Left ventricle myocardium inferior (tissue), 1 donor: ENCODE results near the gene CTXND1. TPM values are rescaled to one million over a fixed set of nuclear protein-coding genes. Genes with fewer than 3 reads are reported as not detected.

Source experiments
- DNase-seq: peaks from one replicate; pipeline ENCODE4 v3.0.0-alpha.2; 2020
- H3K27ac ChIP-seq: fragments of 200-600 bp; replicated peaks from 2 replicates; pipeline ENCODE4 v1.8.0; 2021
- H3K27me3 ChIP-seq: fragments of 200-600 bp; 2 replicates; pipeline ENCODE4 v1.8.0; 2021; ENCODE audit warnings: low read depth
- H3K36me3 ChIP-seq: fragments of 200-600 bp; 2 replicates; pipeline ENCODE4 v1.8.0; 2021
- H3K4me1 ChIP-seq: fragments of 200-600 bp; 2 replicates; pipeline ENCODE4 v1.8.0; 2021
- H3K4me3 ChIP-seq: fragments of 200-600 bp; 2 replicates; pipeline ENCODE4 v1.8.0; 2021; ENCODE audit warnings: mild to moderate bottlenecking, moderate library complexity
- H3K9me3 ChIP-seq: fragments of 200-600 bp; replicated peaks from 2 replicates; pipeline ENCODE4 v1.8.0; 2021
- intact Hi-C: fragments of 100-400 bp; cut with micrococcal nuclease; formaldehyde crosslinking; loops from one replicate; pipeline ENCODE4 v1.11.0; 2022
- total RNA-seq: library from RNA; stranded (reverse); fragmentation: NEBNext Ultra II Directional; extraction: Animal tissue kit (Norgen Biotek cat#: 25700); gene quantifications from one replicate; pipeline ENCODE4 v1.2.1, GENCODE V29; 2021
- TF ChIP-seq, protein P1 (sequence below): fragments of 200-600 bp; IDR thresholded peaks from 2 replicates; pipeline ENCODE4 v1.8.0; 2021; ENCODE audit warnings: antibody characterized with exemption, mild to moderate bottlenecking, borderline replicate concordance
- donor health status: DM: no; HTN: yes; CAD: no; lungs with severe emphysema.

Gene CTXND1
- total RNA-seq, 1 donor from 2014 or later: 2.1 TPM

DNA sequence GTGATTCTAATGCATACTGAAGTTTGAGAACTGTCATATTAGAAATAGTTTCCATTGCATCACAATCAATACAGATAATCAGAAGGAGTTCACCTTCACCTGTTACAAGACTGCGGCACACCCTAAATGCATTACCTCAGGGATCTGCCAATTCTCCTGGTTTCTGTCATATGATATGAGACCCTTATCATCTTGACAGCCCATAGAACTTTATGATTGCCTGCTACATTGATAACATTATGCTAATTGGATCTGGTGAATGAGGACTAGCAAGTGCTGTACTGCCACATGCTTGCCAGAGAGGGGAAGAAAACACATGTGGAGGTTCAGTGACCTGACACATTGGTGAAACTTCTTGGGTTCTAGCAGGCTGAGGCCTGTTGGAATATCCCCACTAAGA is 57.8 kb downstream of the CTXND1 start:
- H3K27ac ChIP-seq: no peak overlapping the region
- H3K4me3 ChIP-seq: no peak overlapping the region
- DNase-seq: no peak
- no peaks in the 10 kb centered on the region for H3K4me1 ChIP-seq
- H3K27me3 ChIP-seq: no peaks in the 10 kb centered on the region
- H3K36me3 ChIP-seq: no peaks in the 10 kb centered on the region
- intact Hi-C loops: loop anchor here (10.0 kb wide), 1 partner anchor 61 kb away; the partner anchor contains the start of gene CTXND1
- H3K9me3 ChIP-seq: no peaks in the 10 kb centered on the region
- TF ChIP-seq, protein P1, sequence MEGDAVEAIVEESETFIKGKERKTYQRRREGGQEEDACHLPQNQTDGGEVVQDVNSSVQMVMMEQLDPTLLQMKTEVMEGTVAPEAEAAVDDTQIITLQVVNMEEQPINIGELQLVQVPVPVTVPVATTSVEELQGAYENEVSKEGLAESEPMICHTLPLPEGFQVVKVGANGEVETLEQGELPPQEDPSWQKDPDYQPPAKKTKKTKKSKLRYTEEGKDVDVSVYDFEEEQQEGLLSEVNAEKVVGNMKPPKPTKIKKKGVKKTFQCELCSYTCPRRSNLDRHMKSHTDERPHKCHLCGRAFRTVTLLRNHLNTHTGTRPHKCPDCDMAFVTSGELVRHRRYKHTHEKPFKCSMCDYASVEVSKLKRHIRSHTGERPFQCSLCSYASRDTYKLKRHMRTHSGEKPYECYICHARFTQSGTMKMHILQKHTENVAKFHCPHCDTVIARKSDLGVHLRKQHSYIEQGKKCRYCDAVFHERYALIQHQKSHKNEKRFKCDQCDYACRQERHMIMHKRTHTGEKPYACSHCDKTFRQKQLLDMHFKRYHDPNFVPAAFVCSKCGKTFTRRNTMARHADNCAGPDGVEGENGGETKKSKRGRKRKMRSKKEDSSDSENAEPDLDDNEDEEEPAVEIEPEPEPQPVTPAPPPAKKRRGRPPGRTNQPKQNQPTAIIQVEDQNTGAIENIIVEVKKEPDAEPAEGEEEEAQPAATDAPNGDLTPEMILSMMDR: no peak

DNA sequence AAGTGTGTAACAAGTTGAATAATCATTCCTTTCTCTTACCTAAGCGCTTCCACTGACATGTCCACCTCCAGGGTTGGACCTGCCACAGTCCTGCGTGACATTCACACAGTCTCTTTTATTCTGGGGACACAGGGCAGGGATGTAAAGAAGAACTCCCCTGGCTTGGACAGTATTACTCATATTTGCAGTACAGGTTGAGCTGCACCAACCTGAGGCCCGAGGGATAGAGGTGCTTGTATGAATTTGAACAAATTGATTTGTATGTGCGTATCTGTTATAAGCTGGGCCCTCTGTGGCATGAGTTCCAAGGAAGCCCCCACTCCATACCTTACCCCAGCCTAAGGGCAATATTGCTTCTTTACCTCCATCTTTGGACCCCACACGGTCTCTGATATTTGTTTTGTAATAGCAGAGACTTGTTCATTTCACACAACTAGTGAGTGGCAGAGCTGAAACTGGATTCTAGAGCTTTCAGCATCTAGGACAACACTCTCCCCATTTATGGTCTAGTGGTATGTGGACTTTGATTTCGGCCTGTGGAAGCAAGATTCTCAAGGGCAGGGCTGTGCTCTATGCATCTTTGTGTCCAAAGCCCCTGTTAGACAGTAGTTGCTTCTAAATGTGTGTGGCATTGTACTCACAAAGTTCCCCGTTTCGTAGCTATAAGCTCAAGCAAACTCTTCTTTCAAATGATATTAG is 60.0 kb downstream of the CTXND1 start:
- H3K4me1 ChIP-seq: no peaks in the 10 kb centered on the region
- H3K27ac ChIP-seq: no peak overlapping the region
- peaks cover 5% of the 10 kb centered on the region for H3K36me3 ChIP-seq
- TF ChIP-seq, protein P1: no peak
- no peak for DNase-seq
- H3K27me3 ChIP-seq: no peaks in the 10 kb centered on the region
- no peaks in the 10 kb centered on the region for H3K9me3 ChIP-seq
- intact Hi-C loops: loop anchor here (10.0 kb wide), 1 partner anchor 63 kb away; the partner anchor contains the start of gene CTXND1
- H3K4me3 ChIP-seq: no peak overlapping the region

DNA sequence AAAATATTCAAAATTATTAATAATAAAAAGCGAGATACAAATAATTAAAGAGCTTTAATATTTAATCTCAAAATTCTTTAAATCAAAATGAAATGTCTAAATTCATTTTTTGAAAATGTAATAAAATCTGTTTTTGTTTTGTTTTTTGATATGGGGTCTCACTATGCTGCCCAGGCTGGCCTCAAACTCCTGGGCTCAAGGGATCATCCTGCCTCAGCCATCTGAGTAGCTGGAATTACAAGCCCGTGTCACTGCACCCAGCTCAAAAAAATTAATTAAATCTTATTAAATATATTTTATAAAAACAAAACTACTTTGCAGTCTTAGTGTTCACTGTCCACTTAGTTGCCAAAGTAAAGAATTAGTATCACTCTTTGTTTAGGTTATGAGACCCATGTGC is 60.8 kb downstream of the CTXND1 start:
- Histone ChIP-seq H3K36me3 (peaks cover 14% of the 10 kb centered on the region), H3K4me1 (no peaks in the 10 kb centered on the region), H3K27ac (no peak overlapping the region), H3K9me3 (no peaks in the 10 kb centered on the region), H3K4me3 (no peak overlapping the region), H3K27me3 (no peaks in the 10 kb centered on the region)
- TF ChIP-seq, protein P1: no peak
- intact Hi-C loops: loop anchor here (10.0 kb wide), 1 partner anchor 64 kb away; the partner anchor contains the start of gene CTXND1
- DNase-seq: no peak

DNA sequence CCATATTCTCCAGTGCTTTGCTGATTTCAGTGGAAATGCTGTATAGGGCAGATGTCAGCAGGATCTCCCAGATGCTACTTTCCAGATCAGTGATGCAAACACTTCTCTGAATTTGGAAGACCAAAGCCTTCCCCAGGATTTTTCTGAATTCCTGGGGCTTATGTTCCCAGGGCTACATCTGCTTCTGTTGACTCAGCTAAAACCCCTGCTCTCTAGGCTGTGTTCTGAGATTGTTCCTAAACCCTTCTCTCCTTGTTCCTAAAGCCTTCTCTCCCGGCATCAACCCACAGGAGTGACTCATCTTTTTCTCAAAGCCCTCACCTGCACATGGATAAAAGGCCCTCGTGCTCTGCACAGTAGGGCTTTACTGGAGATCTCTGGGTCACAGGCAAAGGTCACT is 63.8 kb downstream of the CTXND1 start:
- no peak overlapping the region for H3K27ac ChIP-seq
- TF ChIP-seq, protein P1: no peak
- no peaks in the 10 kb centered on the region for H3K27me3 ChIP-seq
- intact Hi-C loops: no loop called here
- H3K4me1 ChIP-seq: peaks cover 3% of the 10 kb centered on the region
- no peak overlapping the region for H3K4me3 ChIP-seq
- no peaks in the 10 kb centered on the region for H3K9me3 ChIP-seq
- peaks cover 26% of the 10 kb centered on the region for H3K36me3 ChIP-seq
- no peak for DNase-seq

DNA sequence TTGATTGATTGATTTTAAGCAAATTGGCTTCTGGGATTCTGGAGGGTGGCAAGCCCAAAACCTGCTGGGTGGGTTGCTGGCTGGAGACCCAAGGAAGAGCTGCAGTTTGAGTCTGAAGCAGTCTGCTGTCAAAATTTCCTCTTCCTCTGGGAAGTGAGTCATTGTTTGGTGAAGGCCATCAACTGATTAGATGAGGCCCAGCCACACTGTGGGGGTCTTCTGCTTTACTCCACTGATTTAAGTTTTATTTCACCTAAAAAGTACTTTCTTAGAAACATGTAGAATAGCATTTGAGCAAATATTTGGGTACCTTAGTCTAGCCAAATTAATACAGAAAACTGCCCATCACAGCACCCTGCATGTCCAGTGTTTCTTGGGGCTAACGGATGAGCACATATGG is 65.4 kb downstream of the CTXND1 start:
- DNase-seq: no peak
- Histone ChIP-seq H3K27ac (no peak overlapping the region), H3K9me3 (no peaks in the 10 kb centered on the region), H3K27me3 (no peaks in the 10 kb centered on the region), H3K4me1 (peaks cover 13% of the 10 kb centered on the region), H3K4me3 (no peak overlapping the region), H3K36me3 (peaks cover 30% of the 10 kb centered on the region)
- TF ChIP-seq, protein P1: no peak
- intact Hi-C loops: no loop called here
